ENCODE measurements around the gene DNAJC2.
"Not testable (repeated sequence)": the region's sequence is repeated elsewhere in the genome, so short reads cannot be mapped to it uniquely, and the experiment has no call there.

The DNAJC2 gene

GRCh38 chr7:103338864-103339263 lies 5.7 kb downstream of the DNAJC2 start:
- no peak for DNase-seq

GRCh38 chr7:103336761-103337160 lies 7.8 kb downstream of the DNAJC2 start:
- no peak for DNase-seq

DNA sequence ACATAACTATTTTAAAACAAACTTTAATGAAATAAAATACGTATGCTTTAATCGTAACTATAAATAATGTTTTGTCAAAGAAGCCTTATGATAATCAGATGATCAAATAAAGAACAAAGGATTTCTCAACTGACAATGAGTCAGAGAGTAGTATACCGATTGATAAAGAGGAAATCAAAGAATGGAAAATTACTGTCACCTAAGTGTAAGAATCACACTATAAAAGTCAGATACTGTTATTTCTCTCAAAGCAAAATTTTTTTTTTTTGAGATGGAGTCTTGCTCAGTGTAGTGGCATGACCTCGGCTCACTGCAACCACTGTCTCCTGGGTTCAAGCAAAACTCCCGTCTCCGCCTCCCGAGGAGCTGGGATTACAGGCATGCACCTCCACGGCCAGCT lies 18.8 kb downstream of the DNAJC2 start:
- DNase-seq = no peak

GRCh38 chr7:103317009-103317408 lies 27.6 kb downstream of the DNAJC2 start:
- no peak for DNase-seq

GRCh38 chr7:103316380-103316941 lies 28.1 kb downstream of the DNAJC2 start:
- no peak for DNase-seq

- no peak for DNase-seq
Measured at GRCh38 chr7:103314852-103315251, 29.7 kb downstream of the DNAJC2 start.

DNA sequence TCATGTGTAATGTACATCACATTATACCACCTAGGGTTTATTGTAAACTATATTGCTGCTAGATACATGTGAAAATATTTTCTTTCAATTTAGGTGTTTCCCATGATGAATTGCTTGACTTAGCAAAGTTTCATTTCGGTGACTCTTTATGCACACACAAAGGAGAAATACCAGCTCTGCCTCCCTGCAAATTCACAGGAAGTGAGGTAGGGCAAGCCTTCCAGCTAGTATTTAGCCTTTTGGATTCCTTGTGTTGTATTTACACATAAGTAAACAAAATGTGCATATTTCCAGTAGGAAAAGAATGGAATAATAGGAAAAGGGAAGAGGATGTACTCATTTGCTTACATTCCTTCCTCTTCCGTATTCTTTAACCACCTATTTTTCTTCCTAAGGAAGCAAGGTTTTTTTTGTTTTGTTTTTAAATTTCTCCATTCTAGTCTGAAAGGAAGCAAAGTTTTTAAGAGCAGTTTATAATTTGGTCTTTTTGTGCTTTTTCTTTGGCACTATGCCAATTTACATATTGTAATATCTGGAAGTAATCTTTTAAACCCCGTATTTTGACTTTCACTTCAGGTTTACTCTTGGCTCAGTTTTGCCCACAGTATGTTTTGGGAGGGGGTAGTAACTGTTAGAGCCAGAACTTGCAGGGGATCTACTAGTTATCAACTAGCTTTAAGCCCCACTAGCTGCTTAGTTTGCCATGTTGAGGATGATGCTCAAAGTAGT lies 36.9 kb downstream of the DNAJC2 start:
- no peak for DNase-seq

DNA sequence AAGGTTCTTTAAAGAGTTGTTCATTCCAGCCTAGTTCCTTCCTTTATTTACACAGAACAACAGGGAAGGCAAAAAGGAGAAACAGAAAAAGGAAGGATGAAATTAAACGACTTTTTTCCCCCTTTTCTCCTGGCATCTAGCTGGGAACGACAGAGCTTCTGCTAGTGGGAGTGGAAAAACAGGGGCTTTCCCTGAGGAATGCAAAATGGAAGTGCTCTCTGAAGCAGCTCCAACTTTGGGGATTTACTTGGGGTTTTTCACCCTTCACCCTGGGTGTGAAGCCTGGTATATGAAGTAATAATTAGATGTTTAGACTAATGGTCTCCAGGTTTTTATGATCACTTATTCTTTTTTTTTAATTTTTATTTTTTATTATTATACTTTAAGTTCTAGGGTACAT lies 43.1 kb downstream of the DNAJC2 start:
- no peak for DNase-seq

DNA sequence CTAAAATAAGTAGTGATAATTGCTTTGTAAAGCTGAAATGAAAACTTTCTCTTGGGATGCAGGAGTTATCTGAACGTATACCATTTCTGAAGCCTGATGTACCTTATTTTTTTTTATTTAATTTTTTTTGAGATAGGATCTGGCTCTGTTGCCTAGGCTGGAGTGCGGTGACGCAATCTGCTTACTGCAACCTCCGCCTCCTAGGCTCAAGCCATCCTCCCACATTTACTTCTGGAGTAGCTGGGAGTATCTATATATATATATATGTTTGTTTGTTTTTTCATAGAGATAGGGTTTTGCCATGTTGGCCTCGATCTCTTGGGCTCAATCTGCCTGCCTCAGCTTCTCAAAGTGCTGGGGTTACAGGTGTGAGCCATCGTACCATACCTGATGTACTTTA lies 44.9 kb downstream of the DNAJC2 start:
- no peak for DNase-seq

DNA sequence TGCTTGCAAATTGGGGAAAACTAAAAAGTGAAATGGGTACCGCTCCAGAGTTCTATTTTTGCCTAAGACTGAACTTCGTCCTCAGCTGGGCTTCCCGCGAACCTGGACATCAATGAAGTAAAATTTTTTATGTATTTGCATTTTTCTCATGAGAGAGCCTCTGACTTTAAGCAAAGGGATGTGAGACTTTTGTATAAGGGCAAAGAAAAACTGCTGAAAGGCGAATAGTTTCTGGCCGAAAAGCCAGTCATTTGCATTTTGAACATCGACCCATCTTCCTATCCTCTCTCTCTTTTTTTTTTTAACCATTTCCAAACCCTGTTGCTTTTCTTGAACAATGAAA lies 46.8 kb downstream of the DNAJC2 start:
- no peak for DNase-seq

GRCh38 chr7:103296901-103297836 lies 47.4 kb downstream of the DNAJC2 start, which contains the start of gene PMPCB:
TSS of gene PMPCB (plus strand) at chr7:103297435. CDS start at chr7:103297460, 25 bp downstream.
- peak; percentile 27 for DNase-seq

GRCh38 chr7:103293526-103293925 lies 51.0 kb downstream of the DNAJC2 start:
- no peak for DNase-seq

DNA sequence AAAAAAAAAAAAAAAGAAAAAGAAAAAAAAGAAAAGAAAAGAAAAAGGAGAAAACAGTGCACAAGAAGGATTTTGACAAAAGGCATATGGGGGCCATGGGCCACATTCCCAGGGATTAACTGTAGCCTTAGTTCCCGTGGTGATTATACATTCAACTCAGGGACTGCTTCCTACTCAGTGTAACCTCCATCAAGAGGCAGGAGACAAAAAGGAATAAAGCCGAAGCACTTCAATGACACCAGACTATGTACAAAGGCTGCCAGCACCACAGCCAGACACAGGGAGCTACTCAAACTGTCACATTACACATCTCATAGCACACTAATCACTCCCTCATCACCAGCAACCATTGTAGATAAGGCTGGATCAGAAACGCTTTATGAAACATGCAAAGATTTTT lies 52.4 kb downstream of the DNAJC2 start:
- no peak for DNase-seq

- DNase-seq = not testable (repeated sequence)
Measured at GRCh38 chr7:103282802-103283427, 61.7 kb downstream of the DNAJC2 start.

- DNase-seq = not testable (repeated sequence)
Measured at GRCh38 chr7:103280803-103281155, 63.8 kb downstream of the DNAJC2 start.

DNA sequence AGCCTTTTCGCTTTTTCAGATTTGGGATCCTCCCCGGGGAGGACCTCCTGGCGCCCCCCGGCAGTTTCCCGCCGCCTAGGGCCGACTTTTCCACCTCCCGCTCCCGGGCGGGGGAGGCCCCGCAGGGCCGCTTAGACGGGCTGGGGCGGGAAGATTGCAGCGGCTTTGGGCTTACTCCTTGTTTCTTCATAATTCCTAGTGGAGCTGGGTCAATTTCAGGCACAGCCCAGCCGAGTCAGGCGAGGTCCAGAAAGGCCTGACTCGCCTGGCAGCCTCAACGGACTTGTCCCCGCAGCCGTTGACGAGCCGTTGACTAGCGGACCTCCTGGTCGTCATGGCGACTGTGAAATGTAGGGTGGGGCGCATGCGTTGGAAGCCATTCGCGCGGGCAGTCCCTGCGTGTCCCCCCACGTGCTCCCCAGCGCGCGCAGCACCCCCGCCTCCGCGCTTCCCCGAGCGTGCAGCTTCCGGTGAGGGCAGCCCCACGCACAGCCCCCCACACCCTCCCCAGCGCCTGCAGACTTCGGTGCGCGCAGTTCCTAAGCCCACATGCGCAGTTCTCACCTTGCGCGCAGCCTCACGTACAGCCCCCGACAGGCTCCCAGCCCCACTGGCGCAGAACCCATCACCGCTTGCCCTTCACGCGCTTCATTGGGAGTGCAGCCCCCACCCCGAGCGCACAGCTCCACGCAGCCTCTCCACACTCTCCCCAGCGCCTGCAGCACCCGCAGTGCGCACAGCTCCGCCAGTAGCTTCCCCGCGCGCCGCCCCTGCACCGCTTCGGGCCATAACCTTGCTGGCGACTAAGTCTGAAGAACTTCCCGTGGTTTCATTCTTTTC lies 64.4 kb downstream of the DNAJC2 start:
- peak; percentile 6 for DNase-seq

DNA sequence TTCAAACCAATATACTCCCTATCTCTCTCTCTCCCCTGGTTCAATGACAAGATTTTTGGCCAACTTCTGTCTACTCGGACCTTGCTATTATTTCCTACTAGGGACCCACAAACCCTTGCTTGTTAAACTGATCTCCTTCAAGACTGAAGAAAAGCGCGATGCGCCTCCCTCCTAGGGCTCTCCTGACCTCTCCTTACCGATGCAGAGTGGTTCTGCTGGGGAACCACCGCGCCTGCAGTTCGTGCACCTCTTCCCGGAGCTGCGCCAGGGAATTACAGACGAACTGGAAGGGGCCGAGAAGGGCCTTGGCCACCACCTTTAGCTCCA lies 65.0 kb downstream of the DNAJC2 start:
- DNase-seq = not testable (repeated sequence)

GRCh38 chr7:103278195-103278594 lies 66.4 kb downstream of the DNAJC2 start:
- DNase-seq = not testable (repeated sequence)

- DNase-seq = not testable (repeated sequence)
Measured at GRCh38 chr7:103274867-103275266, 69.7 kb downstream of the DNAJC2 start.

DNA sequence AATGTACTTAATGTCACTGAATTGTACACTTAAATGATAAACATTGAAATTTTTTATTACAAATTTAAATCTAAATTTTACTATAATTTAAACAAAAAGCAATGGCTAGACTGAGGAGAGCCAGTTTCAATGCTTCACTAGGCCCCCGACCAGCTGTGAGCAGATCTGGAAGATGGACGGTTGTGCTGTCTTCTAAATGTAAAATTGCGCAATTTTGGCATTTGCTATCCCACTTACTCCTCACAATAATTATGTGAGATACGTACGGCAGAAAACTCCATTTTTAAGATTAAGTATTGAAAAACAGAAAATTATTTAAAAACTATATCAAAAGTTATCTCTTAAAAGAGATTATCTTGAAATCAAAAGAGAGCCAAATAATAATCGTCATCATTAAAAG lies 71.2 kb downstream of the DNAJC2 start:
- not testable (repeated sequence) for DNase-seq

DNA sequence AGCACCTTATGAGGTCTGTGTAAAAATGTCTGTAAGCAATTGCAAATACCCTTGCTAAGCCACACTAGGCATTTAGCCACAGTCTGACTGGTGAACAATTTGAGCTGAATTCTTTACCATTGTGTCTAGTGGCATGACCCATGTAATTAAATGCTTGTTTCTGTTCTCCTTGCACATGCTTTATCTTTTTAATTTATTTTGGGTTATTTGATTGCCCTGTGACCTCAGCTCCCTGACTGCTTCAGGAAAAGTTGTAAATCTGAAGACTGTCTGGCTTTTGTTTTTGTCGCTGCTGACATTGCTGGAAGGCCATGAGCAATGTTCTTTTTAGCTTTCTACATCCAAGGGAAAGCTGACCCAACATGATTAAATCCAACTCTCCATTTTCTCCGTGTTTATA lies 78.3 kb downstream of the DNAJC2 start:
- DNase-seq = not testable (repeated sequence)

DNA sequence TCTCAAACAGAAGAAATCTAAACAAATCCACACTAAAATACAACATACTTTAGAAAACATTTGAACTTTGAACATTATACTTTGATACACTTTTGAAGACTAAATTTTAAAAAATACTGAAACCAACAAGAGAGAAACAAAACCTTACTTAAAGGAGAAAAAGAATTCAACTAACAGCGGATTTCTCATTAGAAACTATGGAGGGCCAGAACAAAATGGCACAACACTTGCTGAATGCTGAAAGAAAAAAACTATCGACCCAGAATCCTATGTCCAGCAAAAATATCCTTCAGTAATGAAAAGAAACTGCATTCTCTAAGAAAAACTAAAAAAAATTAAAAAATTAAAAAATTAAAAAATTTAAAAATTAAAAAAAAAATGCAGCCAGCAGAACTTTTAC lies 80.5 kb downstream of the DNAJC2 start:
- not testable (repeated sequence) for DNase-seq
